Stimulated activated CD8-positive, alpha-beta memory T cell treated with anti-CD3 and anti-CD28 coated beads, Interleukin-15, amount 100 ng/mL, for 48 hours (primary cell): Measurements from ENCODE around the gene WDR41.

Experiments used
- DNase-seq, 2 donors: peaks; one replicate each; pipeline ENCODE4 v3.0.0-alpha.2; 2020; ENCODE audit warnings: low read depth in 2 of 2

The WDR41 gene

DNA sequence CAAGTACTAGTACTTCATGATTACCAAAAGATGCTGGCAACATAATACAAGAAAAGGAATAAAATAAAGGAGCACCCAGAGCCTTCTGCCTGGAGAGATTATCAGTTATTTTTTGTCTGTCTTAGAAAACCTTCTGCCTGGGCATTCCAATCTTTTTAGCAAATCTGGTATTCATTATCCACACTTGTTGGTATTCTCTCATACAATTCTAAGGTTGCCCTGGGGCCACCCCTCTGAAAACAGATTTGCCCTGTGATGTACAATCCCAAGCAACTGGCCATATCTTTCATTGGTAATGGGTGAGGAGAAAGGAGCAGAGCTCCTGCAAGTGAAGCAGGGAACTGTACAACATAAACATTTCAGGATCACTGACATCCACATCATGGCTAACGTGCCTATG lies 47.8 kb downstream of the WDR41 start:
- no peak for DNase-seq

DNA sequence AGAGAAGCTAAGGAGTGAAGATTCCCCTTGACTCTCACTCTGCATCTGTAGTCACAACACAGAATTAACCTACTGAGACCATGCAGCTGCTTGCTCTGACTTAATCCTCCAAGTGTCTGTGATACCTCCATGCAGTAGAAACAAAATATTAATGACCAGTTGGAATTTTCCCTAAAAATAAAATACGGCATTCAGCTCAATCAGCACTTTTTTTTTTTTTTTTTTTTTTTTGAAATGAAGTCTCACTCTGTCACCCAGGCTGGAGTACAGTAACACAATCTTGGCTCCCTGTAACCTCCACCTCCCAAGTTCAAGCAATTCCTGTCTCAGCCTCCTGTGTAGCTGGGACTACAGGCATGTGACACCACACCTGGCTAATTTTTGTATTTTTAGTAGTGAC lies 48.4 kb downstream of the WDR41 start:
- no peak for DNase-seq

DNA sequence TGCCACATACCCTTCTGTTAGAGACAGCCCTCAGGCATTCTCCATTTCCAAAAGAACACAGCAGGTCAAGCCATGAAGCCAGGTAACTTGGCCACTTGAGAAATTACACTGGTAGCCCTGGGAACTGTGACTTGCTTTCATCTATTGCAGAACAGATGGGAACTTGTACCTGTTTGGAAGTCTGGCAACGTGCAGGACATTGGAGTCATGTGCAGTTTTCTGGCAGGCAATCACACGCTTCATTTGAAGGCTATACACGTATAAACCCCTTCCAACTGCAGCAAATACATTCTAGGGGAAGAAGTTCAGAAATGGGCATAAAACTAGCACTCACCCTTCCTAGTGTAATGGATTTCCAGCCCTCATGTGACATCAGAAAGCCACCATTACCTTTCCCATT lies 54.0 kb downstream of the WDR41 start:
- no peak for DNase-seq

DNA sequence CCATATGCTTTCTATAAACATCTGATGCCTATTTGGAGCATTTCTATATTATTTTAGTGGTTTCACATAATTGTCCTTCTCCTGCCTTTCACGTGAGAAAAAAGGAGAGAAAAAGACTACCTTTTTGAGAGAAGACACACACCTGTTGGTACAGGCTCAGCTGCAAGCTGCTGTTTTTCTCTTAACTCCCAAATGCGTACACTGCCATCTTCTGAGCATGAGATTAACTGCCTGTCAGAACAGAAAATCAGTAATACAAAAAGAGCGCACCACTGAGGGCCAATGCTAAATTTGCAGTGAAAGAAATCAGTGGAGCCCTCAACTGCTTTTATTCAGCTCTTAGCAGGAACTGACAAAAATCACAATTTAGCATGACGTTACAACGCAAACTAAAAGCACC lies 54.9 kb downstream of the WDR41 start:
- no peak for DNase-seq

DNA sequence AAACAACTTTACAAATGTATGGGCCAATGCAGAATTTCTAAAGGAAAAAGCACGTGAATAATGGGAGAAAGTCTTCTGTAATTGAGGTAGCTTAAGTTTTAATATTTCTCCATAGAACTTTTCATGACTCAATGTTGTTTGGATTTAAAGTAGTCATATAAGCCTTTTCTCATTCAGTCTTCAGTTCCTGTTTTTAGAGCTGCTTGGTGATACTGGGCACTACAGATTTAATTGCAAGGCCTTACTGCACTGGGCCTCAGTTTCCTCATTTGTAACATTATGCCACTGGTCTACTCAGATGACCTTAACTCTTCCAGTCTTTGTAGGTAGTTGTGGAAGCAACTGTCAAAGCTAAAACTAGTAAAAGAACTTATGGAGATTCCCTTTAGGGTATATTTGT lies 60.4 kb downstream of the WDR41 start:
- DNase-seq: no peak

DNA sequence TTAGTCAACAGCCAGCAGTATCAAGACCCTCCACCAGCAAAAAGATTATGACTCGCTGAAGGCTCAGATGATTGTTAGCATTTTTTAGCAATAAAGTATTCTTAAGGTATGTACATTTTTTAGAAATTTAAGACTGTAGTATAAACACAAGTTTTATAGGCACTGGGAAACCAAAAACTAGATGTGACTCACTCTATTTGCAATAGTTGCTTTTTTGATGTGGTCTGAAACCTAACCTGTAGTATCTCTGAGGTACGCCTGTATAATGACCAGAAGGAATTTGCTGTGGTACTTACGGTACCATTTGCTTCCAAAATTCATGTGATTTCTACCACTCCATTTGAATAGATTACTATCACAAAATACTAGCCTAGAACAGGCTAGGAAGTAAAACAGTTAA lies 60.8 kb downstream of the WDR41 start:
- DNase-seq: no peak

DNA sequence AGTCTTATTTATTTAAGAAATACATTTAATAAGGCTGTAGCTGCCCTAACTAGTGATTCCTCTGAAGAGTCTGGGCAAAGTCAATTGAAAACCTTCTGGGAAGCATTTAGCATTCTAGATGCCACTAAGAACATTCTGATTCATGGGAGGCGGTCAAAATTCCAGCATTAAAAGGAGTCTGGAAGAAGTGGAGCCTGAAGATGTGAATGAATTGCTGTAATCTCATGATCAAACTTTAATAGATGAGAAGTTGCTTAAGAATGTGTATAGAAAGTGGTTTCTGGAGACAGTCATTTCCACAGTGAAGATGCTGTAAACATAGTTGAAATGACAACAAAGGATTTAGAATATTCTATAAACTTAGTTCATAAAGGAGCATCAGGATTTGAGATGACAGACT lies 61.4 kb downstream of the WDR41 start:
- DNase-seq: no peak

DNA sequence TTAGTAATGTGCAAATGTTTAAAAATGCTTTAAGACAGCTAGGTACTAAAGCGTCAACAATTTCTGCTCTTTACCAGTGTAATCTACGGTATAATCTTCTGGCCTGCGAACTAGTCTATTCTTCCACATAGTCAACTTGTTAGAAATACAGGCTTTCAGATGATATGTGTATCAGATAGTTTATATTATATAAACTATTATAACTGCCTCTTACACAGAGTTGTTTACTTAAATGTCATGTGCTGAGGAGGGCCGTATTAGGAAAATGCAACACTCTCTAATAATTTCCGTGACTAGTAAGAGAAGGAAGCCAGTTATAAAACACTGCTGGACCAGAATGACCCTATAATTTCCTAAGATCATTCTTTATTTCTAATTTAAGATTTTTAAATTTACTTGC lies 63.6 kb downstream of the WDR41 start:
- no peak for DNase-seq

DNA sequence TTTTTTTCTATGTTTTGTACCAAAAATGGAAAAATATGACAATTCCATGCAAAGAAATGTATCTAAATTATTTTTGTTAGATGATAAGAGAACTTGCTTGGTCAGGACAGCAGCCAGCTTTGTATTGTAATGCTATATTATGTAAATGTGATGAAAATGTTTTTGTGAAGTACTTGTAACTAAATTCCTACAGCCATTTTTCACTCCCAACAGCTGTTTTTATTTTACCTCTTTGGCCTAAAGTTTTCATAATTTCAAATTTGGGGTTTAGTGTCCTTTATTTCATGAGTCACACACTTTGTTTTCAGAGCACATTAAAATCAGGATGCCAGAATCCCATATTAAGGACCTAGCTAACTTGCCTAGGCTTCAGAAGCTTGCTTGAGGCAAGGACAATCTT lies 64.1 kb downstream of the WDR41 start:
- DNase-seq: no peak

DNA sequence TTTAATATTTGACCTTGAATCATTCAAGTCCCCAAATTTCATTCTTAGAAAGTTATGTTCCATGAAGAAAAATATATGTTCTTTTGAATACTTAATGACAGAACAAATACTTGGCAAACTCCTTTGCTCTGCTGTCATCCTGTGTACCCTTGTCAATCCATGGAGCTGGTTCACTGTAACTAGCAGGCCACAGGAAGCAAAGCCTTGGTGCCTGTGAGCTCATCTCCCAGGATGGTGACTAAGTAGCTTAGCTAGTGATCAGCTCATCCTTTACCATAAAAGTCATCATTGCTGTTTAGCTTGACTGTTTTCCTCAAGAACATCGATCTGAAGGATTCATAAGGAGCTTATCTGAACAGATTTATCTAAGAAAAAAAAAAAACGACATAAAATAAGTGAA lies 65.4 kb downstream of the WDR41 start:
- DNase-seq: no peak

DNA sequence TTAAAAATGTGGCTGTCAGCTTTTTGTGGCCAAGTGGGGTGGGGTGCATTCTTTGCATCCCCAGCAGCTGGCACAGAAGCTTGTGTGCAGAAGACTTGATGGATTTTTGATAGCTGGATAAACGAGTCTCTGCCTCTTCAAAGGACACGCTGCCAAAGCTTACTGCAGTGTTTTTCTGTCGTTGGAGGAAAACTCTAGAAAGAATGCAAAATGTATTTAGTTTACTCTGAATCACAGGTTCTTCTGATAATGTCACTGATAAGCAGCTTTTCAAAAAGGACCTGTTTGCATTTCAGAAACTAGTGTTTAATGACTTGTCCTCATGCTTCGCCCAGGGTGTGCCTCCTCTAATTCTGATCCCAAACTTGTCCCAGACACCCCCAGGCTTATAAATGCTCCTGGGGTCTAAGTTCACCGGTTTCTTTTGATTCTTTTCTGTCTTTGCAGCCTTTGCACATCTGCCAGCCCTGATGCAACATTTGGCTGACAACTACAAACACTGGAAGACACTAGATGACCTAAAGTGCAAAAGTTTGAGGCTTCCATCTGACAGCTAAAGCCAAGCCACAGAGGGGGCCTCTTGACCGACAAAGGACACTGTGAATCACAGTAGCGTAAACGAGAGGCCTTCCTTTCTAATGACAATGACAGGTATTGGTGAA lies 66.0 kb downstream of the WDR41 start:
- no peak for DNase-seq

DNA sequence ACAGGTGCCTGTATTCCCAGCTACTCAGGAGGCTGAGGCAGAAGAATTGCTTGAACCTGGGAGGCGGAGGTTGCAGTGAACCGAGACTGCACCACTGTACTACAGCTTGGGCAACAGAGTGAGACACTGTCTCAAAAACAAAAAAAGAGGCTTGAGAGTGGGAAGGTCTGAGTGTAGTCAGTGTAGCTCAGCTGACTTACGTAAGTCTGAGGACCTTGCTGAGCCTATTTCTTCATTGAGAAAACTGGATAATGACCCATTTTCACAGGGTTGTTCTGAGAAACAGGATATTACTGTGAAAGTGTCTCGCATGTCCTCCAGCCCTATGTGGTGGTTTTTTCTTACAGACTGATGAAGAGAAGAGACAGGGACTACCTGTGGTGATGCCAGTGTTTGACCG lies 66.7 kb downstream of the WDR41 start:
- no peak for DNase-seq

DNA sequence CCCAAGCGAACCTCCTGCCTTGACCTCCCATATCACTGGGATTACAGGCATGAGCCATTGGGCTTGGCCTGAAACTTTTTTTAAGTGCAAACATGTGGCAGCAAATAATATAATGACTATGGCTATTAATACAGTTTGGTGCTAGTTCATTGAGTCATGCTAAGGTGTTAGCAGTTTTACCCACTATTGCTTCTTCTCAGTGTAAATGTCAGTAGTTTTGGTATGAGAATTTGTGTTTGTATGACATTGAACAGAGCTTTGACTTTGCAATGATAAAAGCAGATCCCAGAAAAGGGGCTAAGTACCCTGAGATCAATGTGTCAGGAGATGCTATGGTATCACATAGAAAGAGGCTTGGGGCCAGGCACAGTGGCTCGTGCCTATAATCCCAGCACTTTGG lies 67.2 kb downstream of the WDR41 start:
- no peak for DNase-seq

DNA sequence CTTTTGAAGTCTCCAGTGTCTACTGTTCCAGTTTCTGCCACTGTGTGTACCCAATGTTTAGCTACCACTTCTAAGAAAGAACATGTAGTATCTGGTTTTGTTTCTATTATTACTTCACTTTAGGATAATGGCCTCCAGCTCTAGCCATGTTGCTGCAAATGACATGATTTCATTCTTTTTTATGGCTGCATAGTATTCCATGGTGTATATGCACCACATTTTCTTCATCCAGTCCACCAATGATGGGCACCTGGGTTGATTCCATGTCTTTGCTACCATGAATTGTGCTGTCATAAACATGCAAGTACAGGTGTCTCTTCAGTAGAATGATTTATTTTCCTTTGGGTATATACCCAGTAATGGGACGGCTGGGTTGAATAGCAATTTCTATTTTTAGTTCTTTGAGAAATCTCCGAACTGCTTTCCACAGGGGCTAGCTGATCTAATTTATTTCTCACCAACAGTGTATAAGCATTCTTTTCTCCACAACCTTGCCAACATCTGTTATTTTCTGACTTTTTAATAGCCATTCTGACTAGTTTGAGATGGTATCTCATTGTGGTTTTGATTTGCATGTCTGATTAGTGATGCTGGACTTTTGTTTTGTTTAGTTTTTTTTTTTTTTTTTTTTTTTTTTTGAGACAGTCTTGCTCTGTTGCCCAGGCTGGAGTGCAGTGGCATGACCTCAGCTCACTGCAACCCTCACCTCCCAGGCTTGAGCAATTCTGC lies 68.9 kb downstream of the WDR41 start:
- no peak for DNase-seq

DNA sequence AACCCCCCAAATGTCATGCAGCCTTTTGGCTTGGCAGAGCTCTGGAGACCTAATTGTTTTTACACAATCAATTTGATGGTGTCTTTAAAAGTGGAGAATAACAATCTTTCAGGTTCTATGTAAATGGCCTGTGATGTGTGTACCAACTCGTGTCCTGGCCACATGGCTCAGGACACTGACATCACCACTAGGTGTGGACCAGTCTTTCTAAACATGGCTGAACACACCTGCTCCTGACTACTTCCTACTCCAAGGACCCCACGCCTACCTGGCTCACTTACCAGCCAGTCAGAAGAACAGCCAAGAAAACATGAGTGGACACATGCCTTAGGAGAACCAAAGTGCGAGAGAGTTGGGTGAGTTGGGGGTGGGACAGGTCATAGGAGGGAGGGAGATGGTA lies 71.2 kb downstream of the WDR41 start:
- DNase-seq: no peak

DNA sequence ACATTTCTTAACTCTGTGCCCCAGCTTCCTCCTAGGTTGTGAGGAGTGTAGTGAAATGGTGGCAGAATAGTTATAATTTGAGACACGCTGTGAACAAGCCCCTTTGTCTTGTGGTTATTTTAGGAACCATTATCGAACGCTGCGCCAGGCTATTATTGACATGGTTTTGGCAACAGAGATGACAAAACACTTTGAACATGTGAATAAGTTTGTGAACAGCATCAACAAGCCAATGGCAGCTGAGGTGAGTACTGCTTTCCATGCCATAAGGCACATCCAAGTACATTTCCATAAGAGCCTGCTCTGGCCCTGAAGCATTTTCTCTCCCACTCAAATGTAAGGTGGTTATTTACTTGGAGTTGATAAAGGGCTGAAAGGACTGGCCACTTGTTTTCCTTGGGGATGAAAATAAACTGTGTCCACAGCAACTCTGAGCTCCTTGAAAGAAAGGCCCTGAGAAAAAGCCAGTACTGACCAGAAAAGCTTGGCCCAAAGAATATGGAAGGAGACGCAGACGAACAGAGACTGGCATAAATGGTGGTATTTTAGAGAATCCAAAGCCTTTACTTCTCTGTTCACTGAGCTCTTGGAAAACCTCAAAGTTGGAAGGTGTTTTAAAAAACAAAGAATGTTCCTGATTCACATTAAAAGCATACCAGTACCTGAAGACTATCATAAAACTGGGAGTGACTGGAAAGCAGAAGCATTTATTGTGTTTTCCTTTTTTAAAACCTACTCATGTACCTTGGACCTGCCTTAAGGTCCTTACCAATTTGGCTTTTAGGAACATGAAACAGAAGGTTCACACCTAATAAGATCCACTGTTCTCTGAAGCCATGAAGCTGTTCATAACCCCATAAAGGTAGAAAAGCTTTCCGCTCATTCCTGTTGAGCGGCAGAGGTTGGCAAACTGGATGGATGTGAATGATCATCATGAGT lies 72.2 kb downstream of the WDR41 start:
- DNase-seq: no peak

DNA sequence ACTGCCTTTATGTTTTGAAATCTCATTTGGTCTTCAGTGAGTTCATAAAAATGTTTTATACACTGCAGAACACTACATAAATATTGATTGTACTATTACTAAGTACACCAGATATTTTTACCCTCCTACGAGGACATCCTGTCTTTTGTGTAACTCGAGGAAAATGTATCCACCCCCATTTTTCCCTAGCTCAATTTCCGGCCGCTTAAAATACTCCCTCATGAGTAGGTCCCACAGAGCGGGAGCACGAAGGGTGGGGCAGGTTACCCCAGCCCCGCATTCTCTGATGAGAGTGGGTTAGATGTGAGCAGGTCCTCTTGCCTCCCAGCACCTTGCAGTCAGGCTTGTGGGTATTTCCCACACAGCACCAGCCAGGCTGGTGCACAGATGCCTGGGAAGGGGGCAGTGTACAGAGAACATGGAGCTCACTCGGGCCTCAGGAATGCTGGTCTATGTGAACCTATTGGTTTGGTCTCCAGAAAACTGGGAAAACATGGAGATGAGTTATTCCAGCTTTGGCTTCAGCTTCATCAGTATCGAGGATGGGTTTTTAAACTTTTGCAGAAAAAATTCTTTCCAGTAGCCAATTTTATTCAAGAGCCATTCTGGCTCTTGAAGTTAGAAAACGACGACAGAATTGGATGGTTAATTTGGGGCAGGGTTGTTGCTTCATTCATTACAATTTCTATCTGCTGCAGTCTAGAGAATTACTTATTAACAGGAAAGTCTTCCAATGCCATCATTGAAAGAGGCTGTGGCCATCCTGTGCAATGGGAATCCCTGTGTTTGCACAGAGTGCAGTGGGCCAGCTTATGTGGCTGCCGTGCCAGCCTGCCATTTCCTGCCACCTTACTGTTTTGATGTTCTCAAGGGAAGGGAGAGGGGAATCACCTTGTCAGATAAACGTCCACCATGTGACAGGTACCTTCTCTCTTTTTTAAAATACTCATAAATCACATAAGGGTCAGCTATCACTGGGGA lies 73.2 kb downstream of the WDR41 start:
- DNase-seq: no peak

DNA sequence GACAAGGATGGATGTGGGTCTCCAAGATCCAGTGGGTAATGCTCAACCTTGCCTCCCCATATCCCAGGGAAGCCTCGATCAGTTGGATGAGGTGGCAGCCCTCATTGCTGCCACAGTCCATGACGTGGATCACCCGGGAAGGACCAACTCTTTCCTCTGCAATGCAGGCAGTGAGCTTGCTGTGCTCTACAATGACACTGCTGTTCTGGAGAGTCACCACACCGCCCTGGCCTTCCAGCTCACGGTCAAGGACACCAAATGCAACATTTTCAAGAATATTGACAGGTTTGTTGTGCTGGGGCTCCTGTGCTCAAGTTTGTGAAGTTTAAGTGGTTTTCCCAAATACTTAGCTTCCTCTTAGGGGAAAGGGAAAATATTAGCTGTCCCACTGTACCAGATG lies 74.0 kb downstream of the WDR41 start:
- no peak for DNase-seq

DNA sequence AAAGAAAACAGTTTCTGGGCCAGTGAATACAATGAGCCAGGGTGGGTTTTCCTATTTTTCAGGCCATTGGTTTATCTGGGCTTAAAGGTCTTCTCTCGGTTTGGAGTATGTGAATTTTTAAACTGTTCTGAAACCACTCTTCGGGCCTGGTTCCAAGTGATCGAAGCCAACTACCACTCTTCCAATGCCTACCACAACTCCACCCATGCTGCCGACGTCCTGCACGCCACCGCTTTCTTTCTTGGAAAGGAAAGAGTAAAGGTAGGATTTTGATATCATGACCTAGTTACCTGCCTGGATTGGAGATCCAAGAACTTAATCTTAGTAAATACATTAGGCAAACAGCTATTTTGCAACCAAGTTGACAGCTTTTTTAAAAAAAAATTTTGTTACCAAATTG lies 79.1 kb downstream of the WDR41 start:
- no peak for DNase-seq

DNA sequence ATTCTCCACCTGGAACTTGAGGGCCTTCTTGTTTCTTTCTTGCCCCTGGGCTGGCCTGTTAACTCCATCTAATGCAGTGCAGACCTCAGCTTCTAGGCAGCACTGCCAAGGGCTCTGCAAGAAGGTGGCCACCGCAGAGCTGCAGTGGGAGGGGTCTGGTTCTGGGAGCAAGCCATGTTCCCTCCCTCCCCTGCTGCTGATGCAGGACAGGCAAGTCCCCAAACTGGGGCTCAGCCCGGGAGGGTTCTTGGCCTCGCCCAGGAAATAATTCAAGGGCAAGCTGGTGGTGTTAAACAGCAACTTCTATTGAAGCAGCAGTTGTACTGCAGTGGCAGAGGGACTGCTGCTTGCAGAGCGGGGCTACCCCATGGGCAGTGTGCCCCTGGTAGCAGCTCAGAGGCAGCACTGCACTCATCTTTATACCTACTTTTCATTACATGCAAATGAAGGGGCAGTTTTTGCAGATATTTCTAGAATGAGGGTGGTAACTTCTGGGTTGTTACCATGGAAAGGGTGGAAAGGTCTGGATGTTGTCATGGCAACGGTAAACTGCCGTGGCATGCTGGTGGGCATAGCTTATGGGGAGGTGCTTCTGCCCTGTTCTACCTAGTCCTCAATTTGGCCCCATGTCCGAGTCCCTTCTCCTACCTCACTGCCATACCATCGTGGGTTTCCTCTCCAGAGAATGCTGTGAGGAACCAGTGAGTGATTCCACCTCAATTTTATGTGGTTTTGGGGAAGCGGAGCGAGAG lies 82.1 kb downstream of the WDR41 start:
- DNase-seq: no peak

DNA sequence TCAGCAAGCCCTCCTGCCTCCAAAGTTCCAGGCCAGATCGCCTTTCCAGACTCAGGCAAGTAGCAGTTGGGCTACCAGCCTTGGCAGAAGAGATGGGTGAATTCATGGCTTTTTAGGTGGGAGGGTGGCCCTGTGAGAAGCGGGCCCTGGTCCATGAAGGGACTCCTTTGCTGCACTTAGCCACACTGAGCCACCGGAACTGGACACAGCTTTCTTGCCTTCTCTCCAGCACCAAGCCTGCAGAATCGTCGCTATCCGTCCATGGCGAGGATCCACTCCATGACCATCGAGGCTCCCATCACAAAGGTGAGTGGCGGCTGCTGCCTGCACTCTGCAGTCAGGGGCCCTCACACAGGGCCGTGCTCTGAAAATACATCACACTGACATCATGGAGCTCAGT lies 85.0 kb downstream of the WDR41 start:
- no peak for DNase-seq
